GM18951 (cell line): ENCODE data around the gene RGP1.

ENCODE experiments used
- POLR2A ChIP-seq: IDR thresholded peaks from 4 replicates; pipeline ENCODE4 v1.6.1; 2011; ENCODE audit warnings: mild to moderate bottlenecking; ENCODE audit not compliant: insufficient read length, insufficient read depth; ENCODE audit errors: extremely low read depth
- in situ Hi-C: fragments of 300-500 bp; cut with MboI; formaldehyde crosslinking; loops from one replicate; pipeline ENCODE4 v1.12.0; 2022; ENCODE audit warnings: low sequenced_read_pairs, mixed read lengths, inconsistent platforms; ENCODE audit not compliant: unreplicated experiment

Gene RGP1

DNA sequence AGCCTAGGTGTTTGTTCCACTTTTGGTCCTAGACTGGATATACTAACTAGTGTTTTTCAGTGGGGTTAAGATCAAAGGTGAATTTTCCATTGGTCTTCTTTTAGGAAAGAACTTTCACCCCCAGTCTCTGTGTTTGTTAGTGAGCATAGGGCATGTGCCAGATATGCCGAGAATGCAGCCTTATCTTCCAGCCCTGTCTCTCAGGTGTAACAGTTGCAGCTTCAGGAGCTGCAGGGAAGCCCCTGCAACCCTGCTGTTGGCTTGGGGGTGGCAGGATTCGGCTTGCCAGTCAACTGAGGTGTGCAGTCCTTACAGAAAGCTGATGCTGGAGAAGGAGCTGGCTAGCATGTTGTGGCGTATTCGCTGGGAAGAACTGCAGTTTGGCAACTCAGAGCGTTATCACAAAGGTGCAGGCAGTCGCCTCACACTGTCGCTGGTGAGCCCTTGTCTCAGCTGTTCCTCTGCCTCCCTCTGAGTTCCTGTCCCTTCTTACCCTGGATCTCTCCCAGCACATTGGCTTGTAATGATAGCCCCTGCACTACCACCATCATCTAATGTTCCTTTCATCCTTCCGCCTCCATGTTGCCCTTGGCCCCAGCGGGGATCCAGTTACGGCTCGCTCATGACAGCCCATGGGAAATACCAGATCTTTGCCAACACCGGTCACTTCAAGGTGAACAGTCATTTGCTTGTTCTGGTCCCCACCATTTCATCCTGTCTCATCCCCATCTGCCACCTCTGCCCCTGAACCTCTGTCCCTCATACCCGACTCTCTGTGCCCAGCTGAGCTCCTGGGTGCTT lies 52.4 kb downstream of the RGP1 start:
- TF ChIP-seq POLR2A, result no peak
- in situ Hi-C loops, result no loop called here

DNA sequence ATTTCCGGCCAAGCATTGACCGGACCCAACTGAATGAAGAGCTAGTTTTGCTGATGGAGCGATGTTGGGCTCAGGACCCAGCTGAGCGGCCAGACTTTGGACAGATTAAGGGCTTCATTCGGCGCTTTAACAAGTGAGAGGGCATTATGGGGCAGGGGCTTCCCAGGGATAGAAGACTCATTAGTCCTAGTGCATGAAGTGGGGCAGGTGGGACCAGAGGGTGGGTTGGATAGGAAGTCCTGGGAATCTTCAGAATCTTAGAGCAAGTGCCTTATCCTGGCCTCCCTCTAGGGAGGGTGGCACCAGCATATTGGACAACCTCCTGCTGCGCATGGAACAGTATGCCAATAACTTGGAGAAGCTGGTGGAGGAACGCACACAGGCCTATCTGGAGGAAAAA lies 57.0 kb downstream of the RGP1 start:
- in situ Hi-C loops, result no loop called here

More for the DNA sequence above, 57.0 kb downstream of the RGP1 start:
- TF ChIP-seq POLR2A, result no peak
